ENCODE results near the gene DISP2.

Gene DISP2

GRCh38 chr15:40337597-40337996 is 20.4 kb upstream of the DISP2 start:
- TF ChIP-seq CTCF (conservative IDR thresholded peaks at IDR 0.05; ENCODE audit: control insufficient read depth, insufficient read depth, low read depth, low read length): no peak
- no peak for DNase-seq (ENCODE audit: low read depth)
- H3K4me3 ChIP-seq (ENCODE audit: control insufficient read depth, low read depth, low read length): no peak overlapping the region

GRCh38 chr15:40338041-40338657 is 19.9 kb upstream of the DISP2 start:
- DNase-seq (ENCODE audit: low read depth): peak; percentile 53
- peak; percentile 55 for TF ChIP-seq CTCF (conservative IDR thresholded peaks at IDR 0.05; ENCODE audit: control insufficient read depth, insufficient read depth, low read depth, low read length)
- H3K4me3 ChIP-seq (ENCODE audit: control insufficient read depth, low read depth, low read length): no peak overlapping the region

- H3K4me3 ChIP-seq (ENCODE audit: control insufficient read depth, low read depth, low read length): no peak overlapping the region
Measured at GRCh38 chr15:40338921-40339620, 18.9 kb upstream of the DISP2 start.

GRCh38 chr15:40339621-40339945 is 18.4 kb upstream of the DISP2 start:
- no peak for TF ChIP-seq CTCF (conservative IDR thresholded peaks at IDR 0.05; ENCODE audit: control insufficient read depth, insufficient read depth, low read depth, low read length)
- DNase-seq (ENCODE audit: low read depth): no peak
- peak overlapping the region; percentile 35 for H3K4me3 ChIP-seq (ENCODE audit: control insufficient read depth, low read depth, low read length)

More at GRCh38 chr15:40338921-40339620, 18.9 kb upstream of the DISP2 start:
- TF ChIP-seq CTCF (conservative IDR thresholded peaks at IDR 0.05; ENCODE audit: control insufficient read depth, insufficient read depth, low read depth, low read length): no peak
- peak; percentile 58 for DNase-seq (ENCODE audit: low read depth)

GRCh38 chr15:40340038-40340739 is 17.8 kb upstream of the DISP2 start:
- TF ChIP-seq CTCF (conservative IDR thresholded peaks at IDR 0.05; ENCODE audit: control insufficient read depth, insufficient read depth, low read depth, low read length): no peak
- peak overlapping the region; percentile 35 for H3K4me3 ChIP-seq (ENCODE audit: control insufficient read depth, low read depth, low read length)
- peak; percentile 45 for DNase-seq (ENCODE audit: low read depth)

GRCh38 chr15:40340740-40341400 is 17.1 kb upstream of the DISP2 start, which contains the start of gene CCDC9B:
Gene CCDC9B (minus strand): TSS chr15:40340939. CDS start chr15:40340819, 120 bp downstream.
- DNase-seq (ENCODE audit: low read depth): peak; percentile 76
- peak within 1 kb of the TSS; percentile 35 for H3K4me3 ChIP-seq (ENCODE audit: control insufficient read depth, low read depth, low read length)
- TF ChIP-seq CTCF (conservative IDR thresholded peaks at IDR 0.05; ENCODE audit: control insufficient read depth, insufficient read depth, low read depth, low read length): no peak
